ENCODE data around the gene NEK1. TPM values are rescaled to one million over a fixed set of nuclear protein-coding genes. Genes with fewer than 3 reads are reported as not detected.

The NEK1 gene
- total RNA-seq, 1 experiment from 2014 or later, result 12.3 TPM

GRCh38 chr4:169652535-169652934 lies 40.2 kb upstream of the NEK1 start:
- Histone ChIP-seq H4K5ac (ENCODE audit: insufficient read length, low read depth, low read length) (no peak overlapping the region), H4K20me1 (ENCODE audit: control insufficient read depth, insufficient read depth, insufficient read length) (no peaks in the 10 kb centered on the region), H4K8ac (replicated peaks; ENCODE audit: insufficient read length, low read depth, low read length) (no peak overlapping the region), H2AK5ac (ENCODE audit: insufficient read length, low read length) (no peak overlapping the region), H4K91ac (ENCODE audit: insufficient read length, low read depth, low read length) (no peak overlapping the region), H3K27ac (ENCODE audit: insufficient read length, low read depth, low read length) (no peak overlapping the region), H2BK12ac (ENCODE audit: insufficient read length, low read depth, low read length) (no peak overlapping the region), H3K23ac (ENCODE audit: insufficient read length, low read depth, low read length) (no peak overlapping the region), H2BK15ac (ENCODE audit: low read depth, low read length) (no peak overlapping the region), H3K27me3 (ENCODE audit: insufficient read depth, low read length) (no peaks in the 10 kb centered on the region), H3K4me2 (ENCODE audit: insufficient read depth, insufficient read length, low read length) (no peak overlapping the region), H2BK5ac (ENCODE audit: insufficient read length, low read length) (no peak overlapping the region), H3K4me1 (ENCODE audit: insufficient read depth, low read length) (no peaks in the 10 kb centered on the region), H3T11ph (ENCODE audit: low read length) (no peak overlapping the region), H3K9ac (ENCODE audit: extremely low read depth, insufficient read length, low read length) (no peak overlapping the region), H3K4ac (ENCODE audit: low read depth, low read length) (no peak overlapping the region), H3K79me1 (ENCODE audit: insufficient read depth, low read depth, low read length, poor library complexity, severe bottlenecking) (no peaks in the 10 kb centered on the region), H3K56ac (ENCODE audit: insufficient read length, low read depth, low read length) (no peak overlapping the region), H3K18ac (ENCODE audit: insufficient read length, low read depth, low read length) (no peak overlapping the region), H3K79me2 (ENCODE audit: insufficient read depth, low read length) (no peaks in the 10 kb centered on the region), H2BK20ac (ENCODE audit: low read depth, low read length, poor library complexity, severe bottlenecking) (no peak overlapping the region), H3K23me2 (ENCODE audit: insufficient read length, low read depth, low read length, poor library complexity, severe bottlenecking) (no peaks in the 10 kb centered on the region), H2AFZ (ENCODE audit: low read length) (no peak overlapping the region), H3K9me3 (ENCODE audit: control insufficient read depth, low read depth, low read length) (no peaks in the 10 kb centered on the region), H2BK120ac (ENCODE audit: low read depth, low read length, poor library complexity, severe bottlenecking) (no peak overlapping the region), H3K14ac (ENCODE audit: insufficient read depth, low read length) (no peak overlapping the region)
- H3K9me3 Mint-ChIP-seq, result no peaks in the 10 kb centered on the region
- H3K36me3 Mint-ChIP-seq (ENCODE audit: insufficient read depth in 1 of 3, low read depth in 3 of 3), result peaks cover 0 to 11% (median 4%) of the 10 kb centered on the region in 3 experiments; a peak in 4 of 7 replicates
- no peak for TF ChIP-seq CTCF (conservative IDR thresholded peaks at IDR 0.05)
- H3K27me3 Mint-ChIP-seq (ENCODE audit: low read depth), result no peaks in the 10 kb centered on the region
- no peak overlapping the region for H3K27ac Mint-ChIP-seq
- no peak overlapping the region for H3K4me3 Mint-ChIP-seq
- peaks cover 0 to 3% of the 10 kb centered on the region in 2 experiments; a peak in 1 of 4 replicates for H3K4me1 Mint-ChIP-seq
- no peak for DNase-seq

Data from H9 (cell line).